Kidney (tissue), 14 donors: Measurements from ENCODE around the gene ZPLD1. TPM values are rescaled to one million over a fixed set of nuclear protein-coding genes. Genes with fewer than 3 reads are reported as not detected.

Experiments used
- DNase-seq, 5 donors: peaks; one replicate each; pipeline ENCODE4 v3.0.0-alpha.2; 2013 to 2020
- FAIRE-seq: peaks from 2 replicates; lab custom pipeline; 2012; peaks lifted over from hg19 to GRCh38; lab: Jason Lieb, UNC
- H3K27ac ChIP-seq, 2 donors: one replicate each; pipeline ENCODE4 v1.7.0; 2013; ENCODE audit warnings: low read depth in 2 of 2, low read length in 2 of 2, inconsistent platforms in 1 of 2
- H3K27me3 ChIP-seq: one replicate; pipeline ENCODE4 v1.7.1; 2013; ENCODE audit warnings: low read length, inconsistent platforms; ENCODE audit not compliant: control insufficient read depth, insufficient read depth
- H3K36me3 ChIP-seq, 3 donors: one replicate each; pipeline versions ENCODE4 v1.7.0 to v1.7.1; 2013; ENCODE audit warnings: low read length in 3 of 3, control low read depth in 1 of 3, inconsistent platforms in 1 of 3; ENCODE audit not compliant: insufficient read depth in 3 of 3, control insufficient read depth in 2 of 3
- H3K4me1 ChIP-seq, 3 donors: one replicate each; pipeline versions ENCODE4 v1.7.0 to v1.7.1; 2013; ENCODE audit warnings: low read length in 3 of 3, inconsistent platforms in 1 of 3, low read depth in 1 of 3; ENCODE audit not compliant: control insufficient read depth in 2 of 3, insufficient read depth in 2 of 3
- H3K4me3 ChIP-seq, 3 donors: one replicate each; pipeline versions ENCODE4 v1.7.0 to v1.8.1; 2013; ENCODE audit warnings: low read length in 3 of 3, control low read depth in 1 of 3, inconsistent platforms in 1 of 3
- H3K9ac ChIP-seq, 3 donors: one replicate each; pipeline versions ENCODE4 v1.7.0 to v1.7.1; 2013; ENCODE audit warnings: low read length in 3 of 3, control low read depth in 1 of 3, inconsistent platforms in 1 of 3
- H3K9me3 ChIP-seq, 3 donors: one replicate each; pipeline versions ENCODE4 v1.7.0 to v1.7.1; 2013; ENCODE audit warnings: low read length in 3 of 3, control low read depth in 1 of 3, inconsistent platforms in 1 of 3; ENCODE audit not compliant: control insufficient read depth in 2 of 3, insufficient read depth in 1 of 3
- CTCF ChIP-seq: IDR thresholded peaks from 3 replicates; pipeline ENCODE4 v1.5.1; 2012; ENCODE audit warnings: mild to moderate bottlenecking, moderate library complexity, borderline replicate concordance; ENCODE audit not compliant: insufficient read depth; ENCODE audit errors: extremely low read depth
- intact Hi-C: fragments of 100-400 bp; cut with DNase I; formaldehyde crosslinking; loops from one replicate; pipeline ENCODE4 v1.11.1; 2022
- polyA plus RNA-seq: library from polyadenylated mRNA; stranded (reverse); fragments of 350-450 nt; fragmentation: Illumina TruSeq; extraction: RNeasy Lipid Tissue Mini Kit (QIAGEN cat#74804); gene quantifications from one replicate; pipeline ENCODE4 v1.2.3, GENCODE V29; 2014; ENCODE audit warnings: low read depth, low replicate concordance; ENCODE audit not compliant: insufficient read depth
- total RNA-seq: library from RNA; stranded (reverse); fragmentation: NEBNext Ultra II Directional; extraction: Animal tissue kit (Norgen Biotek cat#: 25700); gene quantifications from one replicate; pipeline ENCODE4 v1.2.1, GENCODE V29; 2021
- donor health status: control.
- donor health status: control.
- donor health status: control.
- donor health status: control.
- donor health status: control.
- donor health status: DM: yes; HTN: yes; CAD: no.
- donor health status: Normal renal cell carcinoma (clear cell type).

ZPLD1 gene
- total and polyA plus RNA-seq, 2 donors from 2014 or later: 1.2 TPM; not detected in 1

- DNase-seq: no peak
- intact Hi-C loops: no loop called here
- Histone ChIP-seq H3K27ac (no peak overlapping the region), H3K4me3 (no peak overlapping the region), H3K4me1 (no peaks in the 10 kb centered on the region), H3K36me3 (no peaks in the 10 kb centered on the region), H3K27me3 (no peaks in the 10 kb centered on the region), H3K9ac (no peak overlapping the region), H3K9me3 (no peaks in the 10 kb centered on the region)
- no peak for FAIRE-seq
- no peak for TF ChIP-seq CTCF
These were observed 43.3 kb upstream of the ZPLD1 start for GRCh38 chr3:102391491-102391890.

GRCh38 chr3:102394517-102394916, 40.3 kb upstream of the ZPLD1 start:
- no peaks in the 10 kb centered on the region for H3K9me3 ChIP-seq
- DNase-seq (no peak), FAIRE-seq (no peak)
- no peak for TF ChIP-seq CTCF
- no peaks in the 10 kb centered on the region for H3K4me1 ChIP-seq
- no peaks in the 10 kb centered on the region for H3K36me3 ChIP-seq
- no peak overlapping the region for H3K27ac ChIP-seq
- no peak overlapping the region for H3K4me3 ChIP-seq
- no peak overlapping the region for H3K9ac ChIP-seq
- no peaks in the 10 kb centered on the region for H3K27me3 ChIP-seq
- intact Hi-C loops: no loop called here

- Histone ChIP-seq H3K9me3 (no peaks in the 10 kb centered on the region), H3K27me3 (no peaks in the 10 kb centered on the region), H3K4me1 (no peaks in the 10 kb centered on the region), H3K27ac (no peak overlapping the region), H3K4me3 (no peak overlapping the region), H3K9ac (no peak overlapping the region), H3K36me3 (no peaks in the 10 kb centered on the region)
- intact Hi-C loops: no loop called here
- TF ChIP-seq CTCF: no peak
- FAIRE-seq (no peak), DNase-seq (no peak)
These were observed 36.6 kb upstream of the ZPLD1 start for GRCh38 chr3:102398176-102398575.

- Histone ChIP-seq H3K27me3 (no peaks in the 10 kb centered on the region), H3K4me1 (no peaks in the 10 kb centered on the region), H3K36me3 (no peaks in the 10 kb centered on the region), H3K27ac (no peak overlapping the region), H3K9ac (no peak overlapping the region), H3K4me3 (no peak overlapping the region), H3K9me3 (no peaks in the 10 kb centered on the region)
- no peak for FAIRE-seq
- peak in 1 of 5 donors; percentile 8 for DNase-seq
- intact Hi-C loops: no loop called here
- TF ChIP-seq CTCF: no peak
These were observed 36.1 kb upstream of the ZPLD1 start for GRCh38 chr3:102398666-102399065.
